ENCODE results near the gene CD3E.

GRCh38 chr11:118310781-118311485 is 6.4 kb downstream of the CD3E start:
- no peak for TF ChIP-seq CTCF (IDR thresholded peaks at IDR 0.05)
- no peak for TF ChIP-seq POLR2A (IDR thresholded peaks at IDR 0.05)
